GM21367 (cell line): ENCODE data around the gene COL8A1.
"Not testable (repeated sequence)": the region's sequence is repeated elsewhere in the genome, so short reads cannot be mapped to it uniquely, and the experiment has no call there.

Experiments
- ATAC-seq: cut with Tn5 transposase; IDR thresholded peaks from one replicate; pipeline ENCODE4 v1.9.1; 2021; ENCODE audit not compliant: unreplicated experiment

Gene COL8A1

DNA sequence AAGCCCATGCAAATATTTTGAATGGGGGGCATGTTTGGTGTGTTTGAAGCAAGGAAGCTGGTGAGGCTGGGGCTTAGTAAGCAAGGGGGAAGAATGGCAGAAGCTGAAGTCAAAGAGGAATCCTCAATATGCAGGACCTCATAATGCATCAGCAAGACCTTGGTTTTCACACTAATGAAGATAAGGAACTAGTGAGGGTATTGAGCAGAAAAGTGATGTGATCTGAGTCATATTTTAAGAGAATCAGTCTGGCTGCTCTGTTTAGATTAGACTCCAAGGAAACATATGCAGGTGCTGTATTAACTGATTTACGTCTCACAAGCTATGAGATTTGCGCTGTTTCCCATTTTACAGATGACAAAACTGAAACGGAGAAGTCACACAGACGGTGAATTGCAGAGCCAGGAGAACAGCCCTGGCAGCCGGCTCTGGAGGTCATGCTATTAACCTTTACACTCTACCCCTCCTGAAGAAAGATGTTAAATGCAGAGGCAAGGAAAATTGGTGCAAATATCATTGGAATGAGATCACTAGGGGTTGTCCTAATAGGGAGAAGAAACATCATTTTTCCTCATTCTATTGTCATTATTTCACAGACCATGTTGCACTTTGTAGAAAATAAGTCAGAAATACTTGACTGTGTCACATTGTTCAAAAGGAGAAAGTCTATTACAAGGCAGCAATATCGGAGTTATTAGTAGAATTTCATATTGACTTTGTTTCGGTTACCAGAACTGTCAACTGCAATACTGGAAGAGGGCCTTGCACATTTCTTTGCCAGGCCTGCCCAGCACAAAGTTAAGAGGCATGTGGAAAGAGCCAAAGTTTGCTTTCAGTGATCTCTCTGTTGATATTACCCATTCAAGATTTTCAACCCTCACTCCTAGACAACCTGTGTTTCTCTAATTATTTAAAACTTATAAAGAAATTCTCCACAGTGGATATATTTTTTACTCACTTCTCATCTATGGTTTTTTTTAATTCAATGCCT, 64.9 kb downstream of the COL8A1 start:
- no peak for ATAC-seq

- ATAC-seq = no peak
Measured at GRCh38 chr3:99704417-99704816, 66.0 kb downstream of the COL8A1 start.

DNA sequence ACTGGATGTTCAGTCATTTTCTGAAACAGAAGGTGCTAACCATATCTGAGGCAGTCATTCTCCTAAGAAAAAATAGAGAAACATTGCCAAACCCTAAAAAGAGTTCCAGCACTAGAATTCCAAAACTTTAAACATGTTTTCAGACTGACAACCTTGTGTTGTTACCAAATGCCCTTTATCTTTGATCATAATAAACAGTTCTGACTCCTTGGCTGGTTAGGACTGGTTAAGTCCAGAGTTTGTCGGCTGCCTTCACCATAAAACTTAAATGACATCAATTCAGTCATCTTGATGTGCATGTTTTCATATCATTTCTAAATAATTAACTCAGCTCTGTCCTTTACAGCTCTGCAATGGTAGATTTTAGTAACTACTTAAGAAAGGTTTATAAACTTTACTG, 68.0 kb downstream of the COL8A1 start:
- no peak for ATAC-seq

- no peak for ATAC-seq
Measured at GRCh38 chr3:99708207-99708745, 69.9 kb downstream of the COL8A1 start.

DNA sequence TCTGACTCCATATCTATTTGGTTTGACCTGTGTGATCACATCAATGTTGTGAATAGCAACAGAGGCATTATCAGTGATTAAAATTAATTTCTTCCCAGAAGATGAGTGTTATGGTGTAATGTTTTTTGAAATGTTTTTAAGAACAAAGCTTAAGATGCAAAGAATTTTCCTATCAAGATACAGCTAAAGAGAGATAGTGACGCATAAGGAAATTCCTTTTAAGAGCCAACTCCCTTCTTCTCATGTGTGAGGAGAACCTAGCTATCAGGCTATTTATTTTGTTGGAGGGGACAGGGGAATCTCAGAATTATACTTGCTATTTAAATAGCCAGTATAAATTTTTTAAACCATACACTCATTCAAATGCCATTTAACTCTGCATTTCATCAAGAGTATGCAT, 71.3 kb downstream of the COL8A1 start:
- no peak for ATAC-seq

GRCh38 chr3:99710094-99710493, 71.7 kb downstream of the COL8A1 start:
- ATAC-seq = no peak

- ATAC-seq = no peak
Measured at GRCh38 chr3:99711351-99711750, 73.0 kb downstream of the COL8A1 start.

DNA sequence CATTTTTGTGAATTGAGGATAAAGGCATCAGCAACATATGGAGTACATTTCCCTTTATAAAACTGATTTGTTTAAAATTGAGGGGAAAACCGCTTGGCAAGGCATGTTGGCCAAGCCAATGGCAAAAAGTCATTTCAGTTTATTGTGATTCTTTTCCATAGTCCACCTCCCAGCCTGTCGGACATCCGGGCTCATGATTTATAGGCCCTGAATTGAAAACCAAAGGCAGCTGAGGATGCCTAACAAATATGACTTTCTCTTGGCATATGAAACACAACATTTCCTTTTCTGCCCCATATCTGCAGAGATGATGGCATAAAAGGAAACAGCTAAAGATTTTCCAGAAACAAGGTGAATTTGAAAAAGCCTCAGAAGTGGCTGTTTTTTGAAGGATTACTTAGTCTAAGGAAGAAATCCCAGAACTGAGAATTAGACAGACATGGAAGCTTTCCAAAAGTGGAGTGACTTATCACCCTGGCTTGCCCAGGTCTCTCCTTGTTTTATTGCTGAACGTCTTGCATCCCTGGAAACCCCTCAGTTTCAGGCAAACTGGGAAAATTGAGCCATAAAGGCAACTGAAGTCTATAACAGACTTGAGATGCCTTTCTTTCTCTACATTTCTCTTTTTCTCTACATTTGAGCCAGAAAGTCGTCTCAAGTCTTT, 74.0 kb downstream of the COL8A1 start:
- no peak for ATAC-seq

DNA sequence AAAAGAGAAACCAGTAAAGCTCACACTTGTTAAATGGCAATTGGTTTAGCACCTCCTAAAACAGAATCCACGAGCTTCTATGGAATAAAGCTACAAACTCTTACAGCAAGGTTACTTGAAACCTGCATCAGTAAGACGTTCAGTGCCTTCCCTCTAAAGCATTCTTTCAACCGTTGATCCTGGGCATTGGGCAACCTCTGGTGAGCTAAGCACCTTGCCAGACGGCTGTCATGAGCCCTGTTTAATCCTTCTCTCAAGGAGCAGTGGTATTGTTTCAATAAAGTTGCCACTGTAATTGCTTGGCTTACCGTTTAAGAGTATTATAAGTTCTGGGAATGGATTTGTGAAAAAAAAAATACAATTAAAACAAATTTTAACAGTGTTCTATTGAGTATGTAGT, 75.0 kb downstream of the COL8A1 start:
- no peak for ATAC-seq

DNA sequence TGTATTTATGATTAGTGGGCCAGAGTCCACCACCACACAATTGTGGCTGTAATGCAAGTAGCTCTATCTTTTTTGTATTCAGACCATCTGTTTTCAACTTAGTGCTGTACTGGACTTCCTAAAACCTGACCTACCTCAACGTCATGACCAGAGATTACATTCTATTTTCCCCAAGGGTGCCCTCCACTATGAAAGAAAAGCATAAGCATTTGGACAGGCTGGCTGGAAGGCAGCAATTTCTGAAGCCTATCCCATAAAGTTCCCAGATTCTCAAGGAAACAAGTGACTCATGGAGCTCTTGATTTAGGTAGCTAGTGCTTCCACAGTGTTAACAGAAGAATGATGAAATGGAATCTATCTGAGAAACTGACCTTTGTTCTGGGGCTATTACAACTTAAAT, 75.8 kb downstream of the COL8A1 start:
- ATAC-seq = no peak

DNA sequence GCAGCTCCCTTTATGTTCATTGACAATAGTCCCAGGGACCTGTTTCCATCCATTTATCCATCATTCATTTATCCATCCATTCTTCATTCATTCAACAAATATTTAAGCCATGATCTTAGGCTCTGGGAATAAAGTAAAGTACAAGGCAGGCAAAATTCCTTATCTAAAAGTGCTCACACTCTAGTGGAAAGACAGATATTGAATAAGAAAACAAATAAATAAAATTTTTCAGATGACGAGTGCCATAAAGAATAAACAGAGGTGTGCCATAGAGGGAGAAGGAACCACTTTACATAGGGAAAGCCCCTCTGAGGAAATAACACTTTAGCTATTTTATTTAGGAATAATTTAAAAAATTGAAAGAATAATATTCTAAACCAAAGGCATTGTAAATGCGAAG, 76.2 kb downstream of the COL8A1 start:
- ATAC-seq = no peak

GRCh38 chr3:99716463-99716995, 78.1 kb downstream of the COL8A1 start:
- ATAC-seq = no peak

DNA sequence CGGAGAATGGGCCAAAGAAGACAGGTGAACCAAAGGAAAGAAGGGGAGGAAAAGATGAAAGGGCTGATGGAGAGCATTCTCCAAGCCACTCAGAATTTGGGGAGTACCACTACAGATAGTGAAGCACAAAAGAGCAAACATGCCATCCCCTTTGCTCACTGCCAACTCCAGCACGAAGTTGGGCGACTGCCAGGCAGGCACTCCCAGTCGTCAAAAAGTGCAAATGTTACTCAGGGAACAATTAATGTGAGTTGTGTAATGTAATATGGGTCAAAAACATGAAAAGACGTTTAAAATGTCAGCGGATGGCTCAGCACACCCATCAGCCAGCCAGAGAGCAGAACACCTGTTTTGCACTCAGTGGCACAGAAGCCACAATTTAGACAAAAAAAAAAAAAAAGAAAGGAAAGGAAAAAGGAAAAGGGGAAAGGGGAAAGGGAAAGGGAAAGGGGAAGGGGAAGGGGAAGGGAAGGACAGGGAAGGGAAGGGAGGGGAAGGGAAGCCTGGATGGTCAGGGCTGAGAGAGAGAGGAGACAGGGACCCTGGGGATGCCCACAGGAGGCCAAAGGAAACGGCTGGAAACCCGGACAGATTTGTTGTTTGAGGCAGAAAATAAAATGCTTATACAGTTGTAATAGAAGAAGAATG, 82.7 kb downstream of the COL8A1 start:
- ATAC-seq = no peak

- ATAC-seq = no peak
Measured at GRCh38 chr3:99721633-99722007, 83.2 kb downstream of the COL8A1 start.

- ATAC-seq = no peak
Measured at GRCh38 chr3:99724276-99724675, 85.9 kb downstream of the COL8A1 start.

- ATAC-seq = no peak
Measured at GRCh38 chr3:99730870-99731269, 92.5 kb downstream of the COL8A1 start.

GRCh38 chr3:99731499-99731898, 93.1 kb downstream of the COL8A1 start:
- ATAC-seq = no peak

GRCh38 chr3:99740371-99740770, 102.0 kb downstream of the COL8A1 start:
- ATAC-seq = not testable (repeated sequence)

- ATAC-seq = no peak
Measured at GRCh38 chr3:99741588-99741987, 103.2 kb downstream of the COL8A1 start.

GRCh38 chr3:99747915-99748314, 109.5 kb downstream of the COL8A1 start:
- ATAC-seq = no peak

DNA sequence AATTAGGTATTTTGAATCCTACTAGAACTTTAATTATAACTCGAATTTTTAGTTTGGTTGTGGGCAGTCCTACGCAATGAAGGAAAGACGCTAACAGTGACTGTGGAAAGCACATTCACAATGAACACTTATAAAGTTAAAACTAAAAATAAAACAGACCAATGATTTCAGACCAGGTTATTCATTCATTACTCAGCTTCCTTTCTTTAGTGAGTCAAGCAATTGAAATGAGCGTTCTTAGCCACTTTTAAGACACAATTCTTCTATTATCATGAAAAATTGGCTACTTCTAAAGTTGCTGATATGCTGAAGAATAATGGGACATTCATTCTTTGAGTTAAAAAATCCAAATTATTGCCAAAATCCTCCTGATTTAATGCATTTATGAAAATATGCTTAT, 113.3 kb downstream of the COL8A1 start:
- no peak for ATAC-seq
